Measurements from ENCODE around the gene SLC29A4.
"Not testable (repeated sequence)": the region's sequence is repeated elsewhere in the genome, so short reads cannot be mapped to it uniquely, and the experiment has no call there.

SLC29A4 gene

DNA sequence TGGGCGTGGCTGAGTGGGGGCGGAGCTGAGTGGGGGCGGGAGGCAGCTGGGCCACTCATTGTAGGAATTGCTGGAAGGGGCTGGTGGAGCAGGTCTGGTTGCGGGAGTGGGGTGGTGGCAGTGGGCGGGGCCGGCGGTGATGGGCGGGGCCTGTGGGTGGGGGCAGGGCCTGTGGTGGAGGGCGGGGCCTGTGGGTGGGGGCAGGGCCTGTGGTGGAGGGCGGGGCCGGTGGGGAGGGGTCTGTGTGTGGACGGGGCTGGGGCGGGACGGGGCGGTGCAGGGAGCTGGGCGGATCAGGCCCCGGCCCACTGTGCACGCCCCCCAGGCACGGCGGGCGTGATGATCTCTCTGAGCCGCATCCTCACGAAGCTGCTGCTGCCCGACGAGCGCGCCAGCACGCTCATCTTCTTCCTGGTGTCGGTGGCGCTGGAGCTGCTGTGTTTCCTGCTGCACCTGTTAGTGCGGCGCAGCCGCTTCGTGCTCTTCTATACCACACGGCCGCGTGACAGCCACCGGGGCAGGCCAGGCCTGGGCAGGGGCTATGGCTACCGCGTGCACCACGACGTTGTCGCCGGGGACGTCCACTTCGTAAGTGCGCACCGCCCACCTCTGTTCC, 14.0 kb downstream of the SLC29A4 start:
- DNase-seq: no peak

DNA sequence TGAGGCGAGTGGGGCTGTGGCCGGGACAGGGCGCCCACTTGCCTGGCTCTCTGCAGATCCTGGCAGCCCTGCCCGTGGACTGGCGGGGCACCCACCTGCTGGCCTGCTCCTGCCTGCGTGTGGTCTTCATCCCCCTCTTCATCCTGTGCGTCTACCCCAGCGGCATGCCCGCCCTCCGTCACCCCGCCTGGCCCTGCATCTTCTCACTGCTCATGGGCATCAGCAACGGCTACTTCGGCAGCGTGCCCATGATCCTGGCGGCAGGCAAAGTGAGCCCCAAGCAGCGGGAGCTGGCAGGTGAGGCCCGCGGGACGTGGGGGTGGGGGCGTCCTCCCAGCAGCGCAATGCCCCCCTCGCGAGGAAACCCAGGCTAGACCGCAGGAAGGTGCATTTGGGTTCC, 17.6 kb downstream of the SLC29A4 start:
- no peak for DNase-seq

DNA sequence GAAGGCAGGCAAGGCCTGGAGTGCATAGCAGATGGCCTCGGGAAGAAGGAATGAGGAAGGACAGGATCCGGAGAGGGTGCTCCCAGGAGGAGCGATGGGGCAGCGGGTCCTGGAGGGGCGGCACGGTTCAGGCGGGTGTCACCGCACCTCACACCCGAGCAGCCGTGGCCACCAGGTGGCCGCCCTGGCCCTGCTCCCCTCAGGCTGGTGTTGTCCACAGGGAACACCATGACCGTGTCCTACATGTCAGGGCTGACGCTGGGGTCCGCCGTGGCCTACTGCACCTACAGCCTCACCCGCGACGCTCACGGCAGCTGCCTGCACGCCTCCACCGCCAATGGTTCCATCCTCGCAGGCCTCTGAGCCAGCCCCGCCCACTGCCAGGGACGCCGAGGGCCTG, 19.8 kb downstream of the SLC29A4 start:
- no peak for DNase-seq

DNA sequence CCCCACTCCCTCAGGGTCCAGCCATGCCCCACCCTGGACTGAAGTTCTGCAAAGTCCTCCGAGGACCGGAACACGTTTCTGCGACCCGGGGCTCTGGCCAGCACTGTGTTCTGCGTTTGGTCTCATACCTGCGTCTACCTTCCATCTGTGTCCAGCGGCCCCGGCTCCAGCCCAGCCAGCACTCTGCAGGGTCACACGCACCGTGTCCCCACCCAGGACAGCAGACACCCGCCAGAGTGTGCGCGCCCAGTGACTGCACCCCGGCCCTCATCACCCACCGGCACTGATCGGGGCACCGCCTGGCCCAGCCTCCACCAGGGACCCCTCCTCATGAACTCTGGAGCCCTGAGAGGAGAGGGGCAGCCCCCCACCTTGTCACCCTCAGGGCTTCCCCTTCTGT, 20.3 kb downstream of the SLC29A4 start:
- DNase-seq: no peak

DNA sequence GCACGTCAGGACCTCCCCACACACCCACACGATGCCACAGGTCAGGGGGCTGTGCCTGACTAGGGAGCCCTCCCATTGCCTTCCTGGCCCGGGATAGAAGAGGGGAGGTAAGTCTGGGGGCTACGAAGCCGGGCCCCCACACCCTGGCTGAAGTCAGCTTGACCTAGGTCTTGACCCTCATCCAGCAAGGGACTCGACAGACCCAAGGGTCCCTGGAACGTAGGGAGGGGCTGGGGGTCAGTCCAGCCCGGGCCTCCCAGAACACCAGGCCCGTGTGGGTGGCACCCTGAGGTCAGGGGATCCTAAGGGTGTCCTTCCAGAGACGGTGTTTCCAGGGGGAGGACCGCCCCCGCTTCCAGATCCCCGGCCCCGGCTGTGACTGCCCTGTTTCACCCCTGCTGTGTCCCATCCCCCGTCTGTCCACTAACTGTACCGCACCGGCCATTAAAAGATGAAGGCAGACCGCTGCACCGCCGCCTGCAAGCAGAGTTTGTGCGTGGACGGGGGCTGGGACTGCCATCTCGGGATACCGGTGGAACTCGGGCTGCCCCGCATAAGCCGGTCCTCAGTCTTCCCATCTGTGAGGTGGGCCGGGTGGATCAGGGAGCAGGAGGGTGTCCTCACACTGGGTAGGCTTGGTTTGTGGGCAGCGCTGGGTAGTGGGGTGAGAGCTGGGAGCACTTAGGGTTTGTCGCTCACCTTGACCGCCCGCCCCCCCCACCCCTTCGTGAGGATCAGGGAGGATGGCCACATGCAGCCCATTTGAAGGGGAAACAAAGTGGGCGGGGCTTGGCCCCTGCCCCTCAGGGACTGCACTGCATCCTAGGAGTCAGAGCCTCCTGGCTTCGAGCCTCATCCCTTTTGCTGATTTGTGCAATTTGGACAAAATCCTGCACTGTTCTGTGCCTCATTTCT, 21.1 kb downstream of the SLC29A4 start:
- no peak for DNase-seq

DNA sequence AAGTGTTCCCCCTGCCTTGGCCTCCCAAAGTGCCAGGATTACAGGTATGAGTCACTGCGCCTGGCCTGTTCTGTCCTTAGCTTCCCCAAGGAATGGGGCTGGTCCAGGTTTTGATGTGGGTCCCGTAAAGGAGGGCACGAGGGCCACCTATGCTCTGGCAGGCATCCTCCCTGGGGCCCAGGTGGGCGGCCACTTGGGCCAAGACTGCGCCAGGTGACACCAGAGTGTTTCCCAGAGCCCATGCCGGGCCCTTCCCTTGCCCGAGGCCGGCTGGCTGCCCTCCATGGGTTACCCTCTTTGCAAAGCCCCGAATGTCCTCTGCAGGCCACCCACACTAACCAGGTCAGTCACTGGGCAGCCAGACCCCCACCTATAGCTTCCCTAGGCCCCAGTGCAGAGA, 22.3 kb downstream of the SLC29A4 start:
- DNase-seq: not testable (repeated sequence)

DNA sequence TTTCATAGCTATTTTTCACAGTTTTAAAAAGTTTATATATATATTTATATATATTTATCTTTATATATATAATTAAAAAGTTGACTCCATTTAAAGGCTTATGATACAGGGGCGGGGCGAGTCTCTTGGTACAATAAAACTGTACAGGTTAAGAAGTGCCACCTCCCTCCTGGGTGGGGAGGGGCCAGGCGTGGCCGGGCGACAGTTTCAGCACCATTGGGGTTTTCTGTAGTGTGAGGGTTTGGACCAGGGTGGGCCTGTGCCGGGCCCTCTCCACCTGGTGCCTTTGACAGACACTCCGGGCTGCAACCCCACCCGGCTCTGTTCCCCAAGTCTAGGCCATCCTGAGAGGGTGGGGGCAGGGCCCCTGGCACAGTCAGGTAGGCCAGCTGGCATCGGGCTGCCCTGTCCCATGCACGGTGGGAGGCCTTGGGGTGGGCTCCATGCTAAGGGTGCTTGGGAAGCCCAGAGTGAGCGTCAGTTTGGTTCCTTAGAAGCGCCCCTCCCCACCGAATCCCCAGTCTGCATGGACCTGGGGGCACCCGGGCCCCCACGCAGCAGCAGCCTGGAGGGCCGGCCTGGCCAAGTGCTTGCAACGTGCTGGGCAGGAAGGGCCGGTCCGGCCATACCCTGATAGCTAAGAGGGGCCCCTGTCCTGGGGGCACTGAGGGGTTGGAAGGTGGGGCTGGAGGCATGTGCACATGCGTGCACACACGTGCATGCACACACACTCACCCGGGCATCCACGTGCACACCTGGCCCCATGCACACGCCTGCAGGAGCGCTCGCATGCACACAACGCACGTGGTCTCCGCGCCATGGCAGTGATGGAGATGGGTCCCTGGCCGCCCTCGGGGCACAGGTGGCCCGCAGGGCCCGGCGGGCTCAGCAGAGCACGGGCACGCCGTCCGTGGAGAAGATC, 24.7 kb downstream of the SLC29A4 start:
- not testable (repeated sequence) for DNase-seq

DNA sequence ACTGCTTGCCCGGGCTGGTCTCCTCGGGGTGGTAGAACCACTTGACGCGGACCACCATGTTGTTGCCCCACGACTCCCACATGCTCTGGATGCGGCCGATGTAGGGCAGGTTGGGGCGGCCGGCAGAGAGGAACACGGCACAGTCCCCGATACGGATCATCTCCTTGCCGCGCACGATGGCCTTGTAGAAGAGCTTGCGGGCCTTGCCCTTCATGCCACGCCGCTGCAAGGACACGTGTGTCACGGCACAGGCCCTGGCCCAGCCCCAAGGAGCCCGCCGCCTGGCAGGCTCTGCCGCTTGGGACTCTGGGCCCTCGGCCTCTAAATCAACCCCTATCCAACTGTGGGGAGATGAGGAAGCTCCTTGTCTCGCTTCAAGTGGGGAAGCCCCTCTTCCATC, 26.4 kb downstream of the SLC29A4 start:
- DNase-seq: no peak

DNA sequence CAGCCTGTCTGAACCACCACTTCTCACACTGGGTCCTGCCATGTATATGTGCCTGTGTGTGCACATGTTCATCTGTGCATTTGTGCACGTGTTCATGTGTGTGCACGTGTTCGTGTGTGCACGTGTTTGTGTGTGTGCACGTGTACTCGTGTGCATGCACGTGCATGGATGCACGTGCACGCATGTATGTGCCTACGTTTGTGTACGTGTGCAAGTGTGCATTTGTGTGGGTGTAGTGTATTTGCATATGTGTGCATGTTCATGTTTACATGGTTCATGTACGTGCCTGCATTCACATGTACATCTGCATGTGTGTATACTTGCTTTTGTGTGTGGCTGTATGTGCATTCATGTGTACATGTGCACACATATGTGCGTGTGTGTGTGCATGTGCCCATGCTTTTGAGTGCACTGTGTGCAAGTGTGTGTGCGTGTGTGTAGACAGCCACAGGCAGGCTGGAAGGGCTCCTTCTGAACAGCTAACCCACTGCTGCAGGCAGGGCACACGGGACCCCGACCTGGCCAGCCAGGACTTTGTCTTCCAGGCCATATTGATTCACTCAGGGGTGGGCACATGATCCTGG, 28.2 kb downstream of the SLC29A4 start:
- no peak for DNase-seq

DNA sequence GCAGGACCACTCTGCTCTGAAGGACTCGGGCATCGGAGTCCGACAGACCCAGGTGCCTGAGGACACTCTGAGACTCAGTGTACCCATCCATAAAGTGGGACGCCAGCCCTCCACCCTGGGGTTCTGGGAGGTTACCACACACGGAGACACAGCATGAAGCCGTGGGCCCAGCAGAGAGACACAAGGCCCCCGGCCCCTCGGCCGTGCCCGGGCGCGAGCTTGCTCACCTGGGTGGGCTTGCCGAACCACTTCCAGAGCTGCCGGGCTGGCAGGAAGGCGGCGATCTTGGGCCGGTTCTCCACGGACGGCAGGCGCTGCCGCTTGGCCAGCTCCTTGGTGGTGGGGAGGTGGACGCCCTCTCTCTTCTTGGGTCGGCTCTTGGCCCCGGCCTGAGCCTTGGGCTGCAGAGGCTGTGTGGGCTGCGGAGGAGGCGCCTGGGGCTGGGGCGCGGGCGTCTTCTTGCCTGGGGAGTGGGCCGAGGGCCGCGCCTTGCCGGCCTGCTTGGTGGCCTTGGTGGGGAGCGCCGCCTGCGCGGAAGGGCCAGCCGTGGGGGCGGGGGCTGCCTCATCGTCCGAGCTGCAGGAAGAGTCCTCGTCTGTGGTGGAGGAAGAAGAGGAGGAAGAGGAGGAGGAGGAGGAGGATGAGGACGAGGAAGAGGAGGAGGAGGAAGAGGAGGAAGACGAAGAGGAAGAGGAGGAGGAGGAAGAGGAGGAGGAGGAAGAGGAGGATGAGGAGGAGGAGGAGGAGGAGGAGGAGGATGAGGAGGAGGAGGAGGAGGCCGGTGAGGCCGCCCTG, 29.7 kb downstream of the SLC29A4 start:
- not testable (repeated sequence) for DNase-seq

DNA sequence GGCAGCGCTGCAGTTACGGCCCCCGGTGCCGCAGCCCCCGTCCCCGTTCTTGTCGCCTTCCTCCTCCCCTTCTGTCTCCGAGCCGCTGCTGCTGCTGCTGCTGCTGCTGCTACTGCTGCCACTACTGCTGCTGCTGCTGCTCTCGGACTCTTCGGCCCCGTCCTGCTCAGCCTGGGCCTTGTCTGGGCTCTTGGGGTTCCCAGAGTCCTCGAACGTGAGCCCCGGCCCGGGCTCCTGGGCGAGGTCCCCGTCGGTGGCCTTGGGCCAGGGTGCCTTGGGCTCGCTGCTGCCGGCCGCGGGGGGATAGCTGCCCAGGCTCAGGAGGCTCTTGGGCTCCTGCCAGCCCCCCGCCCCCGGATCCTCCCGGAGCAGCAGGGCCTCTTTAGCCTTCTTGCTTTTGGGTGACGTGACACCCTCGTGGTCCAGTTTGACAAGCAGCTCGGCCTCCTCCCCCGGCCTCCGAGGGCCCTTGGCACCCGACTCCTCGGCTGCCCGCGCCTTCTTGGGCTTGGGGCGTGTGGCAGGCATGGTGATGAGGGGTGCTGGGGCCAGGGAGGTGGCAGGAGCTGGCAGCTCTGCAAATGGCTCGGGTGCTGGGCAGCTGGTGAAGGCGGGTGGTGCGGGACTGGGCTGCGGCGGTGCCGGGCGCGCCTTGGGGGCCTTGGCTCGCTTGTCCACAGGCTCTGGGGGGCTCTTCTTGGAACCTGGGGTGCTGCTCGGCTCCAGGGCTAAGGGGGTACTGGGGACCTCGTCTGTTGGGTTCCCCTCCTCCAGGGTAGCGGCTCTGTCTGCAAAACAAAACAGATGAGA, 30.5 kb downstream of the SLC29A4 start:
- DNase-seq: not testable (repeated sequence)

DNA sequence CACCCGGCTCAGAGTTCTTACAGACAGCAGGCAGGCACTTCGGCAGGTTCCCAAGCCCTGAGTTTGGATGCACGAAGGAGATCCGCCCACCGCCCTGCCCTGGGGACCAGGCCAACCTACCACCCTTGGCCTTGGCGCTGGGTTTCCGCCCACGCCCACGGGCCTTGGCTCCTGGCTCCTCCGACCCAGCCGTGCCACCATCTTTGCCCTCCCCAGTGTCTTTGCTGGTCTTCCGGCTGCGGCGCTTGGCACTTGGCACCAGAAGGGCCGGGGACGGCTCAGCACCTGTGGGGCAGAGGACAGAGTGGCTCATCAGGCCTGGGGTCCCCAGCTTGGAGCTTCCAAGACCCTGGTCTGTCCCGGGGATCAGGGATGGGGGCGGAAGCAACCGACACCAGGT, 32.1 kb downstream of the SLC29A4 start:
- no peak for DNase-seq

DNA sequence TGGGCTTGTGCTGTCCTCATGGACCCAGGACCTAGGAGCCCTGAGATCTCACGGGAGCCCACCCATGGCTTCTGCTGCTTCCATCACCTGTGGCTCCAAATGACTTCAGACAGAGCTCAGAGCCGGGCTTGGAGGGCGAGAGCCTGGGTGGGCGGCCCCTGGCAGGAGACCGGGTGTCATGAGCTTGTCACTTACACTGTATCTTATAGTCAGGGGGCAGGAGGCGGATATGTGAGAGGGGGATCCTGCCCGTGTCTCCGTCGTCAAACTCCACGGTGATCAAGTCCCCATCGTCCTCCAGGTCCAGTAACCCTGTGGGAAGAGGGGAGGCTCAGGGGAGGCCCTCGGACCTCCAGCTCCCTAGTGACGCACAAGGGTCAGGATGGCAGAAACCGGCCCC, 33.0 kb downstream of the SLC29A4 start:
- no peak for DNase-seq

DNA sequence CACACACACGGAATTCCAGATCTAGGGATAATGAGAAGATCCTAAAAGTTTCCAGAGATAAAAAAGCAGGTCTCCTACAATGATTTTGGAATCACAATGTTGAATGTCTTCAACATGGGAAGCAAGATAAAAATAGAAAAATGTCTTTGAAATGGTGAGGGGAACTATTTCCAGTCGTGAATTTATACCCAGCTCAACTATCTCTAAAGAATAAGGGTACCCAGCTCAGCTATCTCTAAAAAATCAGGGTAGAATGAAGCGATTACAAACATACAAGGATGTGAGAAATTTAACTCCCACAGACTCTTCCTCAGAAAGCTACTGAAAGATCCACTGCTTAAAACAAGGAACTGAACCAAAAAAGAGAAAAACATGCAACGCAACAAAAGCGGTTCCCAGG, 35.9 kb downstream of the SLC29A4 start:
- DNase-seq: not testable (repeated sequence)

DNA sequence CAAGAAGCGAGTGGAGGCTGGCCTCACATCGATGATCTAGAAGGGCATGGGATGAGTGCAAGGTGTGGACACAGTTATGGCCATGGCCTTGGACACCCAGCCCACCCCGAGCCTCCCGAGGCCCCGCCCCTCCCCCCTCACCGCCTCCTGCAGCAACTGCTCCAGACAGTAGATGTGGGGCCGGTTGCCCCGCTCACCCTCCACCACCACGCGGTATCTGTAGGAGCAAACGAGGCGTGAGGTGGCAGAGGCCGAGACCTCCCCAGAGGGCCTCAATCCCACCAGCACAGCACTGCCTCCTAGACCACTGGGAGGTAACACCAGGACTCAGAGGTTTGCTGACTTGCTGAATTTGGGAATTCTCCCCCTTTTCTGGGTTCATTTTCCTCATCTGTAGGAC, 37.6 kb downstream of the SLC29A4 start:
- no peak for DNase-seq

DNA sequence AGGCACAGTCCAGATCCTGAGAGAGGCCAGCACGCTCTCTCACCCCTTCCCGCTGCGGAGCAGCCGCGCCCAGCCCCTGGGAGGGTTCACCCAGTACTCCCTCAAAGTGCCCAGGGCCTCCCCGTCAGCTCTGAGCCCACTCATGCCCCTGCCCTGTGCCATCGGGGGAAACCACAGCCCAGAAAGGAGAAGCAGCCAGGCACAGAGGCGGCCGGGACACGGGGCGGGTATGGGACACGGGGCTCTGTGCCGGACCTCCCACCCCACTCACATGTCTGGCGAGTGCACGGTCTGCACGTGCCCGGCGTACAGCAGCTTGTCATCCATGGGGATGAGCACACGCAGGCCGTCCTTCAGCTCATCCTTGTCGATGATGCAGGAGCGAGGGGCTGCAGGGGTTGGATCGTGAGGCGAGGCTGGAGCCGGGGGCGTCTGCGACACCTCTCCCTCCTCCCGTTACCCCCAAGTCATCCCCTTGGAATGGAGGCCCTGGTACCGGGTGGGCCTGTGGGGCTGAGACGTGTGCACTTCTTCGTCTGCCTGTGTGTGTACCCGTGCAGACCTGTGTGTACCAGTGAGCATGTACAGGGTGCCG, 38.2 kb downstream of the SLC29A4 start:
- no peak for DNase-seq

DNA sequence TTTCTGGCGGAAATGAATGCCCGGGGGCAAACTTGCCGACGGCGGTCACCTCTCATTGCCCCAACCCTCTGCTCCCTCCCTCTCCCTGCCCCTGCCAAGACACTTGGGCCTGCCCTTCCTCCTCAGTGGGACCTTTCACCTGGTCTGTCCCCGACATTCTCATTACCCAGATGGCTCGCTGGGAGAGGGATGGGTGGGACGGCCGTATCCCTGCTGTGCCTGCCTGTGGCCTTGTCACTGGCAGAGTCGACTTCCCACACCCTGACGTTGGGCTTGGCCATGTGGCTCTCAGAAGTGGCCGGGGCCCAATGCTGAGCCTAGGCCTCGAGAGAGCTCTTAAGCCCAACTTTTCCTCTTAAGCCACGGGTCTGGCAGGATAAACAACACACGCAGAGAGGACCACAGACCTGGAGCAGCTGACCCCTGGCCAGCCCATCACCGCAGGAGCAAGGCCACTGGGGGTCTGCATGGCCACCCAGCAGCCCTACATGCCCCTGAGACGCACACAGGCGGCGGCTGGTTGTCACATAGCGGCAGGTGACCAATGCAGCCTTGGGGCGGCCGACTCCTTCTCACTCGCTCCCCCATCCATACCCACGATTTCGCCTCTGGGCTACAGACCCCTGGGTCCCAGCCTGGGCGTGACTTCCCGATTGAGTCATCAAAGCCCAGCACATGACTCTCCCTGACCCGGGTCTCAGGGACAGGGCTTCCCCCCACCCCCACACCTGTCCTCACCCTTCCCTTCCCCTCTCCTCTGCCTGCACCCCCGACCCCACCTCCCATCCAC, 40.1 kb downstream of the SLC29A4 start:
- DNase-seq: no peak

DNA sequence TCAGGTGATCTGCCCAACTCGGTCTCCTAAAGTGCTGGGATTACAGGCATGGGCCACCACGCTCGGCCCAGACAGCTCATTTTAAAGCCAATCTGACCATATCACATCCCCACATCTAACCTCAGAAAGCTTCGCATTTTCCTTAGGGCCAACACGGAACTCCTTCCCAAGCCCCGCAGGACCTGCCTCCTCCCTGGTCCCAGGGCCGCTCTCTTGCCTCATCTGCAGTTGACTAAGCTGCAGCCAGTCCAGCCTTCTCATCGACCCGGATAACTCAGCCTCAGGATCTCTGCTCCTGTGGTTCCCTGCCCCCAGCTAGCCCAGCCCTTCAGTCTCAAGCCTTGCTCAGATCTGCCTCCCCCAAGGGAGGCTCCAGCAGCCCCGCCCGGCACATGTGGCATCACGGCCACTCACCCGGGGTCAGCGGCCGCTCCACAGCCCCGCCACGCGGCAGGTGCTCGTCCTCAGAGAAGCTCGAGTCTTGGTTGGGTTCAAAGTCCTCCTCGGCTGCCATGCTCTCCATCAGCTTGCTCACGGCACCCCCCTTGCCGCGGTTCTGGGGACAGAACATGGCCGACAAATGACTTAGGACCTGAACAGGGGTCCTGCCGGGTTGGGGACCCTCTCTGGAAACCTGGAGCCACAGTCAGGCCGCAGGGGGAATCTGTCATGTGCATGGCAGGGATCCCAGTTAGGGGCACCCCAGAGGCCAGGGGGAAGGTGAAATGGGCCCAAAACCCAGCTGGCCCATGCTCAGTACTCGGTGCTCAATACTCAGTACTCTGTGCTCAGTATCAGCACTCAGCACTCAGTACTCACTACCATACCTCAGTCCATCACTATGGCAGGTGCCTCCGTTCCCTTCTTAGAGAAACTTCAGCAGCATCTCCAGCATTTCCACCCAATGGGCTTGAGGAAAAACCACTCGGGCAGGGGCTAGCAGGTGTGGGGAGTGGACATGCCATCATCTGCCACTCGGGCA, 41.3 kb downstream of the SLC29A4 start:
- DNase-seq: not testable (repeated sequence)

DNA sequence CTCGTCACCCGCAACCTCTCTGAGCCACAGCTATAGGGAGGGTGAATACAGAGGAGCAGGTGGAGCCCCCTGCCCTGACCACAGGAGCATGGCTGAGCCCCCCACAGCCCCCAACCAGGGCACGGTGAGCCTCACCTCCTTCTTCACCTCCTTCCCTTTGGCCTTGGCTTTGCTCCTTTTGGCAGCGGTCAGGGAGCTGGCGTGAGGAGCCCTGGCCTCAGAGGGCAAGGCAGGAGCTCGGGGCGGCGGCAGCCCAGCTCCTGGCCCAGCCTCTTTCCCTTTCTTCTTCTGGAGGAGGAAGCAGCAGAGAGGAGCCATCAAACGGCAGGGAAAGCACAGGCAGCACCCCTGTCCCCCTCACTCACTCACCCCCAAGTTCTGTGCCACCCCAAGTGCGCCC, 42.2 kb downstream of the SLC29A4 start:
- DNase-seq: no peak
